HCT116 (cell line): Measurements from ENCODE around the gene ANXA2. TPM values are rescaled to one million over a fixed set of nuclear protein-coding genes. Genes with fewer than 3 reads are reported as not detected.

Source experiments
- ATAC-seq: fragments of 200-7000 bp; cut with Tn5 transposase; 2 replicates; pipeline ENCODE4 v1.9.1; 2020; ENCODE audit warnings: mild to moderate bottlenecking, moderate library complexity
- BruUV-seq: library from RNA; stranded (reverse); fragments of 400-500 nt; replicated peaks from 2 replicates; lab custom pipeline; 2021; lab: Mats Ljungman, UMichigan
- CTCF ChIA-PET: fragments of 300-600 bp; sonication (Branson Sonifier 250); formaldehyde crosslinking; loops from one replicate; lab custom pipeline; 2021; ENCODE audit warnings: antibody characterized with exemption; lab: Charles Lee
- POLR2A ChIA-PET: fragments of 300-600, 350-600 bp; sonication (Branson Sonifier 250); formaldehyde crosslinking; loops from one replicate; lab custom pipeline; 2021; ENCODE audit warnings: antibody characterized with exemption; lab: Charles Lee
- RAD21 ChIA-PET, 2 experiments: fragments of 300-600 bp; sonication (Branson Sonifier 250); formaldehyde crosslinking; loops; one replicate each; lab custom pipeline; 2023; ENCODE audit warnings: low total read pairs in 2 of 2; ENCODE audit not compliant: uncharacterized antibody in 2 of 2, unreplicated experiment in 2 of 2, low non-redundant PET in 1 of 2; lab: Charles Lee
- DNase-seq: peaks from one replicate; pipeline ENCODE4 v3.0.0-alpha.2; 2010; ENCODE audit warnings: low read depth, low spot score
- H2AFZ ChIP-seq: fragments of 200-600 bp; shearing (Covaris generic), sonication (generic); 2 replicates; pipeline ENCODE4 v1.6.1; 2017; ENCODE audit warnings: low read depth, mixed run types, mixed read lengths, antibody characterized with exemption, low read length; ENCODE audit not compliant: poor library complexity, severe bottlenecking
- H3K27ac ChIP-seq: 2 replicates; pipeline ENCODE4 v1.5.1; 2012; ENCODE audit warnings: low read depth, low read length
- H3K27me3 ChIP-seq: fragments of 200-600 bp; sonication (generic); 2 replicates; pipeline ENCODE4 v1.6.1; 2016; ENCODE audit warnings: mixed run types, low read length, mixed read lengths; ENCODE audit not compliant: insufficient read depth
- H3K36me3 ChIP-seq, 2 experiments: fragments of 200-500 bp in 1 of 2; fragments of 200-600 bp in 1 of 2; sonication (Bioruptor generic) in 1 of 2; sonication (generic) in 1 of 2; 2 replicates each; pipeline versions ENCODE4 v1.5.1 to v1.6.1; 2014 to 2016; ENCODE audit warnings: low read length in 2 of 2, inconsistent platforms in 1 of 2, mixed read lengths in 1 of 2, mixed run types in 1 of 2; ENCODE audit not compliant: insufficient read depth in 2 of 2, control insufficient read depth in 1 of 2
- H3K4me1 ChIP-seq, 2 experiments: fragments of 200-600 bp in 1 of 2; sonication (generic) in 1 of 2; 2 replicates each; pipeline versions ENCODE4 v1.5.1 to v1.6.1; 2012 to 2017; ENCODE audit warnings: low read length in 2 of 2, inconsistent platforms in 1 of 2, mild to moderate bottlenecking in 1 of 2, mixed read lengths in 1 of 2, mixed run types in 1 of 2, moderate library complexity in 1 of 2; ENCODE audit not compliant: insufficient read depth in 2 of 2, control insufficient read depth in 1 of 2
- H3K4me2 ChIP-seq: fragments of 200-600 bp; sonication (generic); 2 replicates; pipeline ENCODE4 v1.6.1; 2017; ENCODE audit warnings: mixed run types, low read length, mixed read lengths
- H3K4me3 ChIP-seq, 2 experiments: fragments of 200-600 bp in 1 of 2; sonication (generic) in 1 of 2; replicated peaks in 1 of 2; 2 replicates each; pipeline ENCODE4 v1.5.1; 2011 to 2016; ENCODE audit warnings: low read length in 2 of 2, control low read depth in 1 of 2, low read depth in 1 of 2, mild to moderate bottlenecking in 1 of 2, mixed read lengths in 1 of 2, mixed run types in 1 of 2
- H3K79me2 ChIP-seq: fragments of 200-600 bp; sonication (generic); 2 replicates; pipeline ENCODE4 v1.6.1; 2017; ENCODE audit warnings: mild to moderate bottlenecking, mixed run types, low read length, moderate library complexity, mixed read lengths; ENCODE audit not compliant: insufficient read depth
- H3K9ac ChIP-seq: fragments of 200-600 bp; sonication (generic); 2 replicates; pipeline ENCODE4 v1.6.1; 2016; ENCODE audit warnings: low read length, mixed read lengths
- H3K9me2 ChIP-seq: fragments of 200-600 bp; sonication (generic), shearing (Covaris generic); 2 replicates; pipeline ENCODE4 v1.6.1; 2017; ENCODE audit warnings: mixed run types, mild to moderate bottlenecking, moderate library complexity; ENCODE audit not compliant: insufficient read depth
- H3K9me3 ChIP-seq, 2 experiments: fragments of 200-500 bp in 1 of 2; fragments of 200-600 bp in 1 of 2; sonication (Bioruptor generic) in 1 of 2; sonication (generic) in 1 of 2; 2 replicates each; pipeline ENCODE4 v1.6.1; 2014 to 2017; ENCODE audit warnings: low read length in 2 of 2, mixed read lengths in 2 of 2, inconsistent platforms in 1 of 2, low read depth in 1 of 2, mild to moderate bottlenecking in 1 of 2, mixed run types in 1 of 2, moderate library complexity in 1 of 2; ENCODE audit not compliant: control insufficient read depth in 1 of 2, insufficient read depth in 1 of 2
- H4K20me1 ChIP-seq: fragments of 200-600 bp; sonication (generic), shearing (Covaris generic); 2 replicates; pipeline ENCODE4 v1.6.1; 2017; ENCODE audit warnings: mixed run types, mild to moderate bottlenecking, moderate library complexity; ENCODE audit not compliant: insufficient read depth
- CBX3 ChIP-seq: IDR thresholded peaks from 2 replicates; pipeline ENCODE4 v1.6.1; 2012; ENCODE audit warnings: low read depth
- CEBPB ChIP-seq: IDR thresholded peaks from 2 replicates; pipeline ENCODE4 v1.6.1; 2012; ENCODE audit warnings: low read depth
- EGR1 ChIP-seq: IDR thresholded peaks from 2 replicates; pipeline ENCODE4 v1.6.1; 2012; ENCODE audit warnings: low read depth
- ELF1 ChIP-seq: IDR thresholded peaks from 2 replicates; pipeline ENCODE4 v1.6.1; 2012; ENCODE audit warnings: low read depth, borderline replicate concordance
- EZH2 ChIP-seq: fragments of 200-600 bp; sonication (generic); IDR thresholded peaks from 2 replicates; pipeline ENCODE4 v1.6.1; 2017; ENCODE audit warnings: antibody characterized with exemption, mixed run types
- EZH2phosphoT487 ChIP-seq: fragments of 200-600 bp; IDR thresholded peaks from 2 replicates; pipeline ENCODE4 v1.6.1; 2018; ENCODE audit warnings: antibody characterized with exemption, borderline replicate concordance
- FOSL1 ChIP-seq: IDR thresholded peaks from 2 replicates; pipeline ENCODE4 v1.6.1; 2012; ENCODE audit warnings: low read depth
- JUND ChIP-seq: IDR thresholded peaks from 2 replicates; pipeline ENCODE4 v1.6.1; 2012
- POLR2A ChIP-seq: IDR thresholded peaks from 2 replicates; pipeline ENCODE4 v1.7.0; 2011; ENCODE audit warnings: borderline replicate concordance; ENCODE audit not compliant: insufficient read depth, insufficient read length; ENCODE audit errors: extremely low read depth
- RAD21 ChIP-seq: IDR thresholded peaks from 2 replicates; pipeline ENCODE4 v1.6.1; 2012; ENCODE audit warnings: low read depth, mild to moderate bottlenecking
- SP1 ChIP-seq: IDR thresholded peaks from 2 replicates; pipeline ENCODE4 v1.6.1; 2012; ENCODE audit warnings: low read depth
- ZBTB33 ChIP-seq: IDR thresholded peaks from 2 replicates; pipeline ENCODE4 v1.6.1; 2011; ENCODE audit warnings: mild to moderate bottlenecking, low read length, moderate library complexity; ENCODE audit not compliant: insufficient replicate concordance; ENCODE audit errors: extremely low read depth
- intact Hi-C: fragments of 100-400 bp; cut with micrococcal nuclease; formaldehyde crosslinking; loops from 2 replicates; pipeline ENCODE4 v1.10.0; 2022
- total RNA-seq: library from RNA; stranded (reverse); gene quantifications from one replicate; pipeline ENCODE4 v1.2.1, GENCODE V29; 2021; ENCODE audit not compliant: unreplicated experiment
- TF ChIP-seq, protein P1 (sequence below): IDR thresholded peaks from 2 replicates; pipeline ENCODE4 v1.6.1; 2012; ENCODE audit warnings: low read depth
- TF ChIP-seq, protein P2 (sequence below): IDR thresholded peaks from 2 replicates; pipeline ENCODE4 v1.6.1; 2012

Gene ANXA2
- total RNA-seq, 1 experiment from 2014 or later, result 1,298 TPM

DNA sequence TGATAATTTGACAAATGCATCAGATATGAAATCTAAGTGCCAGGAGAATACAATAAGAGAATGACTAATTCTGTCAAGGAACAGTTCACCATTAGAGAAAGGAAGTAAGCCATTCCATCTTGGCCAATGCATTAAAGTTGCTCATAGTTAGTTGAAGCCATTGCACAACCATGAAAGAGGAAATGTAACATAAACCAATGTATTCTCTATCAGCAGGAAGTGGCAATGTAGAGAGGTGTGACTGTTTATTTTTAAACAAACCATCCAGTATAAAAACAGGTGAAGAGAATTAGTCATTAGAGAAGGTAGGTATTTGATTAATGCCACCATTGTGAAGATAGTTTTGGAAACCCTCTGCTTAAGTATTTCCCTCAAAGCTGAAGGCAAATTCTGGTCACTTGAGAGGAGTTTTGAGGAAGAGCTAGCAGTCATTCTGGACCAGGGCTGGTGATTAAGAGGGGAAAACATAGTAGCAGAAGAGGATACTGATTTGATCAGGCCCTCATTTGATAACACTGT lies 10.7 kb upstream of the ANXA2 start:
- ChIA-PET CTCF (no interaction called here), RAD21 (no interaction called here), POLR2A (interaction anchor here (4.7 kb wide), 1 partner anchor 11 kb away, joined by 38 read pairs; the partner anchor contains the start of gene ANXA2)
- H3K4me2 ChIP-seq, result peak overlapping the region; percentile 61
- no peaks in the 10 kb centered on the region for H3K36me3 ChIP-seq
- BruUV-seq, result no TSS peak
- no peaks in the 10 kb centered on the region for H3K27me3 ChIP-seq
- H4K20me1 ChIP-seq, result no peaks in the 10 kb centered on the region
- H3K9me3 ChIP-seq, result no peaks in the 10 kb centered on the region
- no peak overlapping the region for H3K4me3 ChIP-seq
- H3K4me1 ChIP-seq, result peaks cover 29 to 37% of the 10 kb centered on the region in 2 experiments
- TF ChIP-seq CEBPB, result peak; percentile 95
- TF ChIP-seq SP1, result peak; percentile 61
- no peak for TF ChIP-seq POLR2A
- TF ChIP-seq EGR1, result no peak
- TF ChIP-seq JUND, result peak; percentile 43
- TF ChIP-seq ELF1, result peak; percentile 23; the same call in 1 of the 2 replicates
- peak; percentile 47; the same call in 1 of the 2 replicates for TF ChIP-seq CBX3
- TF ChIP-seq EZH2phosphoT487, result no peak
- TF ChIP-seq FOSL1, result peak; percentile 47
- TF ChIP-seq, all 23 proteins: peak for 6
- no peak for DNase-seq
- no peaks in the 10 kb centered on the region for H3K9me2 ChIP-seq
- H2AFZ ChIP-seq, result peak overlapping the region; percentile 66
- ATAC-seq, result peak; percentile 18; the same call in 1 of the 2 replicates
- H3K27ac ChIP-seq, result peak overlapping the region; percentile 28; the same call in 1 of the 2 replicates
- intact Hi-C loops, result no loop called here
- no peaks in the 10 kb centered on the region for H3K79me2 ChIP-seq
- no peak overlapping the region for H3K9ac ChIP-seq

DNA sequence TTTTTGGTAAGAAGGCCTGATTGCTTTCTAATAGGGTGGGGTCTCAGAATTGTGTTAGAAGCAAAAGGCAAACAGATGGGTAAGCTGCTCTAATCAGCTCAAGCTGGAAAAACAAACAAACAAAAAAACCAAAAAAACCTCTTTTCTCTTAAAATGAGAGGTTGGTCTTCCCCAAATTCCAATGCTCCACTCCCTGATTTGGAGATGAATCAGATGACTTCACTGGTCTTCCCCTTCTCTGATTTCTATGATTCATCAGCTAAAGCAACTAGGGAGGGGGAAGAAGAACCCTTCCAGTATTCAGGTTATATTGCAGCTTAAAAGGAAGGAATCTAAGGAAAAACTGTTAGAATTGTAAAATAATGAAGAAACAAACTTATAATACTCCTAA lies 9.6 kb upstream of the ANXA2 start:
- no peaks in the 10 kb centered on the region for H3K79me2 ChIP-seq
- H2AFZ ChIP-seq, result peak overlapping the region; percentile 10
- H3K4me1 ChIP-seq, result peaks cover 31 to 38% of the 10 kb centered on the region in 2 experiments
- DNase-seq (no peak), ATAC-seq (peak; percentile 80)
- peak overlapping the region; percentile 37; the same call in 1 of the 2 replicates for H3K27ac ChIP-seq
- no peaks in the 10 kb centered on the region for H3K9me3 ChIP-seq
- H3K9me2 ChIP-seq, result no peaks in the 10 kb centered on the region
- no peaks in the 10 kb centered on the region for H4K20me1 ChIP-seq
- ChIA-PET POLR2A (interaction anchor here (0.9 to 4.7 kb wide), 4 partner anchors 10 to 33 kb away, joined by 3 to 38 read pairs (median 6); partner anchors contain the start of gene ANXA2), CTCF (interaction anchor here (0.9 to 1.1 kb wide), 2 partner anchors 36 to 80 kb away, joined by 3 read pairs; no protein-coding TSS in a partner anchor), RAD21 (no interaction called here)
- no peaks in the 10 kb centered on the region for H3K36me3 ChIP-seq
- intact Hi-C loops, result no loop called here
- peak overlapping the region; percentile 61 for H3K4me2 ChIP-seq
- no peaks in the 10 kb centered on the region for H3K27me3 ChIP-seq
- peak overlapping the region in 1 of 2 experiments; percentile 6; a peak in 2 of 4 replicates for H3K4me3 ChIP-seq
- H3K9ac ChIP-seq, result peak overlapping the region; percentile 28; the same call in 1 of the 2 replicates
- BruUV-seq, result no TSS peak
- TF ChIP-seq SP1, result peak; percentile 62
- TF ChIP-seq EZH2, result no peak
- TF ChIP-seq JUND, result peak; percentile 71
- no peak for TF ChIP-seq RAD21
- TF ChIP-seq, protein P1, sequence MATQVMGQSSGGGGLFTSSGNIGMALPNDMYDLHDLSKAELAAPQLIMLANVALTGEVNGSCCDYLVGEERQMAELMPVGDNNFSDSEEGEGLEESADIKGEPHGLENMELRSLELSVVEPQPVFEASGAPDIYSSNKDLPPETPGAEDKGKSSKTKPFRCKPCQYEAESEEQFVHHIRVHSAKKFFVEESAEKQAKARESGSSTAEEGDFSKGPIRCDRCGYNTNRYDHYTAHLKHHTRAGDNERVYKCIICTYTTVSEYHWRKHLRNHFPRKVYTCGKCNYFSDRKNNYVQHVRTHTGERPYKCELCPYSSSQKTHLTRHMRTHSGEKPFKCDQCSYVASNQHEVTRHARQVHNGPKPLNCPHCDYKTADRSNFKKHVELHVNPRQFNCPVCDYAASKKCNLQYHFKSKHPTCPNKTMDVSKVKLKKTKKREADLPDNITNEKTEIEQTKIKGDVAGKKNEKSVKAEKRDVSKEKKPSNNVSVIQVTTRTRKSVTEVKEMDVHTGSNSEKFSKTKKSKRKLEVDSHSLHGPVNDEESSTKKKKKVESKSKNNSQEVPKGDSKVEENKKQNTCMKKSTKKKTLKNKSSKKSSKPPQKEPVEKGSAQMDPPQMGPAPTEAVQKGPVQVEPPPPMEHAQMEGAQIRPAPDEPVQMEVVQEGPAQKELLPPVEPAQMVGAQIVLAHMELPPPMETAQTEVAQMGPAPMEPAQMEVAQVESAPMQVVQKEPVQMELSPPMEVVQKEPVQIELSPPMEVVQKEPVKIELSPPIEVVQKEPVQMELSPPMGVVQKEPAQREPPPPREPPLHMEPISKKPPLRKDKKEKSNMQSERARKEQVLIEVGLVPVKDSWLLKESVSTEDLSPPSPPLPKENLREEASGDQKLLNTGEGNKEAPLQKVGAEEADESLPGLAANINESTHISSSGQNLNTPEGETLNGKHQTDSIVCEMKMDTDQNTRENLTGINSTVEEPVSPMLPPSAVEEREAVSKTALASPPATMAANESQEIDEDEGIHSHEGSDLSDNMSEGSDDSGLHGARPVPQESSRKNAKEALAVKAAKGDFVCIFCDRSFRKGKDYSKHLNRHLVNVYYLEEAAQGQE, result no peak
- TF ChIP-seq, protein P2, sequence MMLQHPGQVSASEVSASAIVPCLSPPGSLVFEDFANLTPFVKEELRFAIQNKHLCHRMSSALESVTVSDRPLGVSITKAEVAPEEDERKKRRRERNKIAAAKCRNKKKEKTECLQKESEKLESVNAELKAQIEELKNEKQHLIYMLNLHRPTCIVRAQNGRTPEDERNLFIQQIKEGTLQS, result no peak
- TF ChIP-seq POLR2A, result no peak
- TF ChIP-seq CBX3, result no peak
- no peak for TF ChIP-seq ZBTB33
- no peak for TF ChIP-seq EGR1
